IMR-90 (cell line): ENCODE results near the gene ANKRD2. TPM values are rescaled to one million over a fixed set of nuclear protein-coding genes. Genes with fewer than 3 reads are reported as not detected.

Experiments
- ATAC-seq: fragments of 200-7000 bp; cut with Tn5 transposase; 2 replicates; pipeline ENCODE4 v1.9.1; 2020; ENCODE audit warnings: low read depth, mild to moderate bottlenecking, moderate library complexity
- BruUV-seq: library from RNA; stranded (reverse); fragments of 400-500 nt; replicated peaks from 2 replicates; lab custom pipeline; 2021; lab: Mats Ljungman, UMichigan
- CTCF ChIA-PET: fragments of 300-600 bp; formaldehyde crosslinking; extraction: SDS; loops from one replicate; lab custom pipeline; 2021; ENCODE audit warnings: antibody characterized with exemption; lab: Yijun Ruan, JAX
- POLR2A ChIA-PET: fragments of 300-600 bp; sonication (Branson Sonifier 250); formaldehyde crosslinking; loops from one replicate; lab custom pipeline; 2022; ENCODE audit warnings: antibody characterized with exemption; ENCODE audit not compliant: unreplicated experiment; lab: Charles Lee
- DNase-seq: peaks from one replicate; pipeline ENCODE4 v3.0.0; 2013
- H2AFZ ChIP-seq: replicated peaks from 2 replicates; pipeline ENCODE3; 2013; ENCODE audit warnings: low read length, mild to moderate bottlenecking; ENCODE audit not compliant: poor library complexity
- H2AK5ac ChIP-seq: 2 replicates; pipeline ENCODE4 v1.6.1; 2013; ENCODE audit warnings: low read depth, low read length, inconsistent platforms
- H2AK9ac ChIP-seq: replicated peaks from 2 replicates; pipeline ENCODE3; 2013; ENCODE audit warnings: mild to moderate bottlenecking, low read depth, low read length, moderate library complexity; ENCODE audit not compliant: poor library complexity
- H2BK120ac ChIP-seq: 2 replicates; pipeline ENCODE4 v1.6.1; 2013; ENCODE audit warnings: low read depth, low read length, inconsistent platforms
- H2BK15ac ChIP-seq: 3 replicates; pipeline ENCODE4 v1.6.1; 2013; ENCODE audit warnings: low read depth, low read length, inconsistent platforms
- H2BK20ac ChIP-seq: 2 replicates; pipeline ENCODE4 v1.6.1; 2013; ENCODE audit warnings: low read depth, mild to moderate bottlenecking, inconsistent platforms, low read length, moderate library complexity
- H2BK5ac ChIP-seq: 2 replicates; pipeline ENCODE4 v1.6.1; 2013; ENCODE audit warnings: mild to moderate bottlenecking, low read depth, low read length, inconsistent platforms; ENCODE audit not compliant: poor library complexity, severe bottlenecking
- H3K14ac ChIP-seq: replicated peaks from 2 replicates; pipeline ENCODE4 v1.6.1; 2013; ENCODE audit warnings: low read depth, low read length, inconsistent platforms
- H3K18ac ChIP-seq: 2 replicates; pipeline ENCODE4 v1.6.1; 2013; ENCODE audit warnings: low read depth, low read length, control low read depth
- H3K23ac ChIP-seq: 2 replicates; pipeline ENCODE4 v1.6.1; 2013; ENCODE audit warnings: low read depth, low read length, inconsistent platforms
- H3K27ac ChIP-seq: 2 replicates; pipeline ENCODE4 v1.5.1; 2013; ENCODE audit warnings: mild to moderate bottlenecking, control low read depth, low read length; ENCODE audit not compliant: insufficient read depth
- H3K27me3 ChIP-seq: 2 replicates; pipeline ENCODE4 v1.6.1; 2013; ENCODE audit warnings: low read length; ENCODE audit not compliant: control insufficient read depth, insufficient read depth
- H3K36me3 ChIP-seq: 2 replicates; pipeline ENCODE4 v1.6.1; 2013; ENCODE audit warnings: low read length, mixed read lengths; ENCODE audit not compliant: control insufficient read depth, insufficient read depth
- H3K4ac ChIP-seq: 2 replicates; pipeline ENCODE4 v1.6.1; 2013; ENCODE audit warnings: low read depth, low read length, inconsistent platforms
- H3K4me1 ChIP-seq: 2 replicates; pipeline ENCODE4 v1.6.1; 2013; ENCODE audit warnings: low read length, mixed read lengths; ENCODE audit not compliant: control insufficient read depth, insufficient read depth
- H3K4me2 ChIP-seq: 2 replicates; pipeline ENCODE4 v1.6.1; 2013; ENCODE audit warnings: low read depth, mild to moderate bottlenecking, control low read depth, low read length, moderate library complexity
- H3K4me3 ChIP-seq: 2 replicates; pipeline ENCODE4 v1.5.1; 2013; ENCODE audit warnings: low read depth, mild to moderate bottlenecking, control low read depth, low read length, moderate library complexity; ENCODE audit not compliant: insufficient read depth
- H3K56ac ChIP-seq: 2 replicates; pipeline ENCODE4 v1.6.1; 2013; ENCODE audit warnings: low read length, inconsistent platforms; ENCODE audit not compliant: insufficient read depth; ENCODE audit errors: extremely low read depth
- H3K79me1 ChIP-seq, 2 experiments: 2 replicates each; pipeline ENCODE4 v1.6.1; 2013; ENCODE audit warnings: low read length in 2 of 2, inconsistent platforms in 1 of 2, low read depth in 1 of 2
- H3K9ac ChIP-seq: 2 replicates; pipeline ENCODE4 v1.6.1; 2013; ENCODE audit warnings: low read depth, low read length, control low read depth
- H3K9me1 ChIP-seq: 2 replicates; pipeline ENCODE4 v1.6.1; 2013; ENCODE audit warnings: low read length, inconsistent platforms; ENCODE audit not compliant: insufficient read depth
- H3K9me3 ChIP-seq: 2 replicates; pipeline ENCODE4 v1.6.1; 2013; ENCODE audit warnings: low read length; ENCODE audit not compliant: control insufficient read depth, insufficient read depth
- H4K20me1 ChIP-seq: 2 replicates; pipeline ENCODE4 v1.6.1; 2013; ENCODE audit warnings: low read length, inconsistent platforms; ENCODE audit not compliant: insufficient read depth
- H4K5ac ChIP-seq: 2 replicates; pipeline ENCODE4 v1.6.1; 2013; ENCODE audit warnings: mild to moderate bottlenecking, low read depth, low read length, control low read depth
- H4K8ac ChIP-seq, 2 experiments: 2 replicates each; pipeline ENCODE4 v1.6.1; 2013; ENCODE audit warnings: low read depth in 2 of 2, low read length in 2 of 2, control low read depth in 1 of 2, inconsistent platforms in 1 of 2
- H4K91ac ChIP-seq: 2 replicates; pipeline ENCODE4 v1.6.1; 2013; ENCODE audit warnings: low read depth, low read length, inconsistent platforms; ENCODE audit not compliant: insufficient read depth
- CHD1 ChIP-seq: IDR thresholded peaks from 2 replicates; pipeline ENCODE4 v1.6.1; 2012; ENCODE audit warnings: low read depth, low read length, improper control_type of control experiment
- MAFK ChIP-seq: IDR thresholded peaks from 2 replicates; pipeline ENCODE4 v1.6.1; 2012; ENCODE audit warnings: low read depth, low read length, improper control_type of control experiment
- WGBS, 2 experiments: methylation state at CpG; one replicate each; pipeline versions ENCODE4 v1.1.5 to v1.1.7; 2013; ENCODE audit warnings: missing lambda C conversion rate in 2 of 2; ENCODE audit not compliant: insufficient read length in 1 of 2; ENCODE audit errors: extremely low coverage in 2 of 2; 5-methylcytosine and 5-hydroxymethylcytosine counted together
- dilution Hi-C: fragments of 300-500 bp; cut with HindIII; formaldehyde crosslinking; loops from one replicate; pipeline ENCODE4 v1.14.3; 2018; ENCODE audit warnings: low sequenced_read_pairs; ENCODE audit not compliant: unreplicated experiment
- in situ Hi-C: fragments of 300-500 bp; cut with MboI; formaldehyde crosslinking; loops from 3 replicates; pipeline ENCODE4 v1.14.3; 2019; ENCODE audit warnings: low sequenced_read_pairs, inconsistent platforms, mixed read lengths
- intact Hi-C: fragments of 100-400 bp; cut with micrococcal nuclease; formaldehyde crosslinking; loops from 2 replicates; pipeline ENCODE4 v1.10.0; 2022
- polyA plus RNA-seq, 3 experiments: library from polyadenylated mRNA; depleted of rRNA; stranded (reverse); fragments of >200 nt; gene quantifications; 2 replicates each; pipeline ENCODE4 v1.2.3, GENCODE V29; 2012; ENCODE audit warnings: low replicate concordance in 1 of 3
- total RNA-seq: library from RNA; depleted of rRNA; stranded (reverse); fragments of >200 nt; gene quantifications from 2 replicates; pipeline ENCODE4 v1.2.3, GENCODE V29; 2012

ANKRD2 gene
- total and polyA plus RNA-seq, 2 of the 4 experiments (the other 2 are of a cell fraction) = 0.36 to 0.65 TPM

GRCh38 chr10:97532935-97533671 lies 39.5 kb upstream of the ANKRD2 start:
- DNase-seq (peak; percentile 61), ATAC-seq (peak; percentile 74)
- no peak overlapping the region for H3K9ac ChIP-seq
- H2AFZ ChIP-seq = peak overlapping the region; percentile 24
- no peak overlapping the region for H3K4me3 ChIP-seq
- H3K27ac ChIP-seq = no peak overlapping the region
- no peaks in the 10 kb centered on the region for H3K27me3 ChIP-seq
- no peak overlapping the region for H4K8ac ChIP-seq
- H2BK120ac ChIP-seq = no peak overlapping the region
- POLR2A ChIA-PET = no interaction called here
- H2AK9ac ChIP-seq = no peak overlapping the region
- peaks cover 3 to 58% of the 10 kb centered on the region in 2 experiments; a peak in 3 of 4 replicates for H3K79me1 ChIP-seq
- dilution Hi-C loops (no loop called here), intact Hi-C loops (no loop called here), in situ Hi-C loops (no loop called here)
- WGBS, 2 experiments = no CpG with 5 or more reads among the region's 12 CpGs
- no peak overlapping the region for H2BK5ac ChIP-seq
- H3K4ac ChIP-seq = 0 out of 2 replicates have a peak overlapping the region, but pooled peaks have one; percentile 27
- peaks cover 2% of the 10 kb centered on the region; the same call in 1 of the 2 replicates for H3K36me3 ChIP-seq
- H3K23ac ChIP-seq = no peak overlapping the region
- no peak overlapping the region for H3K18ac ChIP-seq
- no peak overlapping the region for H3K4me2 ChIP-seq
- H3K56ac ChIP-seq = no peak overlapping the region
- CTCF ChIA-PET = interaction anchor here (1.2 kb wide), 1 partner anchor 9 kb away, joined by 4 read pairs; no protein-coding TSS in a partner anchor
- peaks cover 29% of the 10 kb centered on the region for H4K20me1 ChIP-seq
- H3K9me1 ChIP-seq = peaks cover 24% of the 10 kb centered on the region
- TF ChIP-seq CHD1 = no peak
- TF ChIP-seq MAFK = peak; percentile 45; the same call in 1 of the 2 replicates
- H4K5ac ChIP-seq = no peak overlapping the region
- H2BK15ac ChIP-seq = no peak overlapping the region; the same call in 2 of the 3 replicates
- peaks cover 13% of the 10 kb centered on the region for H3K4me1 ChIP-seq
- H4K91ac ChIP-seq = no peak overlapping the region
- no peaks in the 10 kb centered on the region for H3K9me3 ChIP-seq
- no TSS peak for BruUV-seq
- no peak overlapping the region for H2BK20ac ChIP-seq
- H2AK5ac ChIP-seq = peak overlapping the region; percentile 67
- no peak overlapping the region for H3K14ac ChIP-seq
